Liver (tissue), 9 donors: ENCODE measurements around the gene MAB21L2. TPM values are rescaled to one million over a fixed set of nuclear protein-coding genes. Genes with fewer than 3 reads are reported as not detected.

Source experiments
- DNase-seq: peaks from one replicate; pipeline ENCODE4 v3.0.0-alpha.2; 2017; ENCODE audit warnings: low spot score
- H3K27ac ChIP-seq, 2 donors: one replicate each; pipeline ENCODE4 v1.7.0; 2013; ENCODE audit warnings: inconsistent platforms in 2 of 2, low read length in 2 of 2, control low read depth in 1 of 2, low read depth in 1 of 2, mild to moderate bottlenecking in 1 of 2
- H3K27me3 ChIP-seq, 4 donors: one replicate each; pipeline versions ENCODE4 v1.6.1 to v1.7.0; 2013; ENCODE audit warnings: low read length in 3 of 4, inconsistent platforms in 1 of 4, mild to moderate bottlenecking in 1 of 4, moderate library complexity in 1 of 4; ENCODE audit not compliant: control insufficient read depth in 4 of 4, insufficient read depth in 4 of 4
- H3K36me3 ChIP-seq, 4 donors: one replicate each; pipeline versions ENCODE4 v1.6.1 to v1.7.0; 2013; ENCODE audit warnings: low read length in 3 of 4, mild to moderate bottlenecking in 3 of 4, low read depth in 1 of 4, moderate library complexity in 1 of 4; ENCODE audit not compliant: control insufficient read depth in 4 of 4, insufficient read depth in 3 of 4
- H3K4me1 ChIP-seq, 4 donors: one replicate each; pipeline versions ENCODE4 v1.6.1 to v1.7.0; 2013; ENCODE audit warnings: low read length in 3 of 4, mild to moderate bottlenecking in 3 of 4, moderate library complexity in 1 of 4; ENCODE audit not compliant: control insufficient read depth in 4 of 4, insufficient read depth in 4 of 4
- H3K4me3 ChIP-seq, 3 donors: one replicate each; pipeline versions ENCODE4 v1.6.1 to v1.7.0; 2013; ENCODE audit warnings: low read length in 3 of 3, control low read depth in 1 of 3, low read depth in 1 of 3, mild to moderate bottlenecking in 1 of 3
- H3K9ac ChIP-seq, 2 donors: one replicate each; pipeline ENCODE4 v1.7.0; 2013; ENCODE audit warnings: low read length in 2 of 2, mild to moderate bottlenecking in 2 of 2, moderate library complexity in 2 of 2, control low read depth in 1 of 2, low read depth in 1 of 2
- H3K9me3 ChIP-seq, 4 donors: one replicate each; pipeline versions ENCODE4 v1.6.1 to v1.7.0; 2013; ENCODE audit warnings: low read length in 3 of 4; ENCODE audit not compliant: control insufficient read depth in 4 of 4
- GABPA ChIP-seq, 2 donors: IDR thresholded peaks in 1 of 2; conservative IDR thresholded peaks in 1 of 2; 2 replicates each; pipeline ENCODE4 v1.6.1; 2016; ENCODE audit warnings: antibody characterized with exemption in 2 of 2, mild to moderate bottlenecking in 1 of 2, moderate library complexity in 1 of 2
- NR2F2 ChIP-seq: IDR thresholded peaks from 2 replicates; pipeline ENCODE4 v1.6.1; 2016; ENCODE audit warnings: antibody characterized with exemption
- RAD21 ChIP-seq, 2 donors: IDR thresholded peaks; 2 replicates each; pipeline ENCODE4 v1.6.1; 2016; ENCODE audit warnings: antibody characterized with exemption in 2 of 2, mild to moderate bottlenecking in 2 of 2
- RXRA ChIP-seq, 2 donors: IDR thresholded peaks; 2 replicates each; pipeline ENCODE4 v1.6.1; 2017 to 2018; ENCODE audit warnings: antibody characterized with exemption in 2 of 2, mild to moderate bottlenecking in 1 of 2
- WGBS: extraction: QIAGEN DNeasy Blood & Tissue Kit; methylation state at CpG from one replicate; pipeline ENCODE4 v1.1.7; 2013; 5-methylcytosine and 5-hydroxymethylcytosine counted together
- polyA plus RNA-seq, 2 donors: library from polyadenylated mRNA; stranded (reverse) in 1 of 2; unstranded in 1 of 2; fragments of 200-250 nt in 1 of 2; fragments of >200 nt in 1 of 2; fragmentation: Nextera tagmentation in 1 of 2; extraction: Ambion mirVana in 1 of 2; gene quantifications; one replicate each; pipeline versions ENCODE4 v1.2.1 to v1.2.3, GENCODE V29; 2013 to 2015
- total RNA-seq, 2 donors: library from RNA; depleted of rRNA; stranded (reverse); fragments of >200 nt; gene quantifications; one replicate each; pipeline ENCODE4 v1.2.3, GENCODE V29; 2014
- TF ChIP-seq, protein P1 (sequence below): IDR thresholded peaks from 2 replicates; pipeline ENCODE4 v1.6.1; 2016; ENCODE audit warnings: antibody characterized with exemption
- TF ChIP-seq, protein P2 (sequence below): IDR thresholded peaks from 2 replicates; pipeline ENCODE4 v1.6.1; 2016; ENCODE audit warnings: antibody characterized with exemption
- donor health status: healthy.
- donor health status: healthy.
- donor health status: healthy.
- donor health status: healthy.
- donor health status: healthy.

MAB21L2 gene
- total and polyA plus RNA-seq, 4 donors: 0.30 to 1.5 (median 0.66) TPM

DNA sequence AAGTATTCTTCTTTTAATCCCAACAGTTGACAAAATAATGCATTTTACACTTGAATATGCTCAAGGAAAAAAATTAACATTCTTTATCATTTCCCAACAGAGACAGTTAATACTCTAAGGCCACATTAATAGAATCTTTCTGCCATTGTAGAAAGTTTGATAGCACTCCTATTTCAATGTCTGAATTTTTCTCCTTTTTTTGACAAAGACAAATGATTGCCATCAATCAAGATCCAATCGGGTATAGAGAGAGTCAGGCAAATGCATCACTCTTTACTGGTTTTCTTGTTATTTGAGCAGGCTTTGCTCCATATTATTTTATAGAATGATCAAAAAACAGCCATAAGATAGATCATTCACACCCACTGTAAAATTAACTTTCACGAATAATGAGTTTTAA lies 46.1 kb downstream of the MAB21L2 start:
- H3K4me3 ChIP-seq: no peak overlapping the region
- H3K4me1 ChIP-seq: no peaks in the 10 kb centered on the region
- 98% methylated on average over 2 of the region's 2 CpGs for WGBS
- H3K9me3 ChIP-seq: peaks cover 0 to 3% (median 0%) of the 10 kb centered on the region in 4 donors
- H3K9ac ChIP-seq: no peak overlapping the region
- no peak overlapping the region for H3K27ac ChIP-seq
- H3K36me3 ChIP-seq: no peaks in the 10 kb centered on the region
- DNase-seq: no peak
- H3K27me3 ChIP-seq: no peaks in the 10 kb centered on the region
- TF ChIP-seq, protein P1, sequence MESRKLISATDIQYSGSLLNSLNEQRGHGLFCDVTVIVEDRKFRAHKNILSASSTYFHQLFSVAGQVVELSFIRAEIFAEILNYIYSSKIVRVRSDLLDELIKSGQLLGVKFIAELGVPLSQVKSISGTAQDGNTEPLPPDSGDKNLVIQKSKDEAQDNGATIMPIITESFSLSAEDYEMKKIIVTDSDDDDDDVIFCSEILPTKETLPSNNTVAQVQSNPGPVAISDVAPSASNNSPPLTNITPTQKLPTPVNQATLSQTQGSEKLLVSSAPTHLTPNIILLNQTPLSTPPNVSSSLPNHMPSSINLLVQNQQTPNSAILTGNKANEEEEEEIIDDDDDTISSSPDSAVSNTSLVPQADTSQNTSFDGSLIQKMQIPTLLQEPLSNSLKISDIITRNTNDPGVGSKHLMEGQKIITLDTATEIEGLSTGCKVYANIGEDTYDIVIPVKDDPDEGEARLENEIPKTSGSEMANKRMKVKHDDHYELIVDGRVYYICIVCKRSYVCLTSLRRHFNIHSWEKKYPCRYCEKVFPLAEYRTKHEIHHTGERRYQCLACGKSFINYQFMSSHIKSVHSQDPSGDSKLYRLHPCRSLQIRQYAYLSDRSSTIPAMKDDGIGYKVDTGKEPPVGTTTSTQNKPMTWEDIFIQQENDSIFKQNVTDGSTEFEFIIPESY: no peak
- no peak for TF ChIP-seq RXRA (IDR thresholded peaks at IDR 0.05)

DNA sequence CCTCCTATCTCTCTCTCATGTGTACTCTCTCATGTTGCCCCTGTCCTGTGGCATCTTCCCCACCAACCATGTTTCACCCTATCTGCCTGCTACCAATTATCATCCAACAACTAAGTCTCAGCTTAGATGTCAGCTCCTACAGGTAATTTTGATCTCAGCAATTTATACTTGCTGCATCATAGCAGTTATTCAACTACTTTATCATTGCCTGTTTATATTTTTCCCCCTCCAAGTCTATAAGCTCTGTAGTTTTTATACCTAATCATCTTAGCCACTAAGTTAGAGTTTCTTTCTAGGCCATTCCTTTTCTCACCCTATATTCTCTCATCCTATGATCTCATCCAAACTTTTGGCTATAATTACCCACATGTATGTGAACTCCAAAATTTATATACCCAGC lies 50.7 kb downstream of the MAB21L2 start:
- H3K4me1 ChIP-seq: no peaks in the 10 kb centered on the region
- H3K27ac ChIP-seq: no peak overlapping the region
- DNase-seq: no peak
- no peaks in the 10 kb centered on the region for H3K27me3 ChIP-seq
- H3K9ac ChIP-seq: no peak overlapping the region
- TF ChIP-seq, protein P2, sequence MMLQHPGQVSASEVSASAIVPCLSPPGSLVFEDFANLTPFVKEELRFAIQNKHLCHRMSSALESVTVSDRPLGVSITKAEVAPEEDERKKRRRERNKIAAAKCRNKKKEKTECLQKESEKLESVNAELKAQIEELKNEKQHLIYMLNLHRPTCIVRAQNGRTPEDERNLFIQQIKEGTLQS: no peak
- TF ChIP-seq RAD21 (IDR thresholded peaks at IDR 0.05) (no peak), NR2F2 (no peak), GABPA (IDR thresholded peaks at IDR 0.05 in 1 of 2, conservative IDR thresholded peaks at IDR 0.05 in 1 of 2) (no peak)
- H3K4me3 ChIP-seq: no peak overlapping the region
- H3K36me3 ChIP-seq: no peaks in the 10 kb centered on the region
- H3K9me3 ChIP-seq: peaks cover 0 to 6% (median 0%) of the 10 kb centered on the region in 4 donors
